Muscle of back (tissue), 11 donors: ENCODE data around the gene ZNF558. TPM values are rescaled to one million over a fixed set of nuclear protein-coding genes. Genes with fewer than 3 reads are reported as not detected.
"Not testable (repeated sequence)": the region's sequence is repeated elsewhere in the genome, so short reads cannot be mapped to it uniquely, and the experiment has no call there.

Experiments
- DNase-seq, 3 donors: peaks; one replicate each; pipeline versions ENCODE4 v3.0.0 to v3.0.0-alpha.2; 2013
- polyA plus RNA-seq, 10 donors: library from polyadenylated mRNA; unstranded; fragments of 120-200 nt; gene quantifications; one replicate each; pipeline ENCODE4 v1.2.1, GENCODE V29; 2013; ENCODE audit not compliant: insufficient read length in 10 of 10

ZNF558 gene
- polyA plus RNA-seq, 10 donors: 16.1 to 25.8 (median 21.4) TPM

GRCh38 chr19:8811315-8812172 lies 20.6 kb downstream of the ZNF558 start:
- no peak for DNase-seq

- DNase-seq: no peak
These were observed 25.4 kb downstream of the ZNF558 start for GRCh38 chr19:8806661-8807060.

- DNase-seq: no peak
These were observed 37.3 kb downstream of the ZNF558 start for GRCh38 chr19:8794823-8795222.

GRCh38 chr19:8773587-8773986 lies 58.5 kb downstream of the ZNF558 start:
- DNase-seq: not testable (repeated sequence)

GRCh38 chr19:8769265-8769664 lies 62.8 kb downstream of the ZNF558 start:
- DNase-seq: not testable (repeated sequence)

- DNase-seq: not testable (repeated sequence)
These were observed 64.8 kb downstream of the ZNF558 start for GRCh38 chr19:8767257-8767656.

Other genes starting within 250 kb of the ZNF558 start
- 10 to 100 TPM; 20.0 to 52.9 (median 31.1) TPM for gene ADAMTS10, start 221.6 kb downstream of the ZNF558 start, polyA plus RNA-seq
- gene NFILZ, start 201.7 kb downstream of the ZNF558 start, polyA plus RNA-seq: not detected
- gene ACTL9, start 133.5 kb downstream of the ZNF558 start, polyA plus RNA-seq: not detected
- gene OR2Z1, start 110.7 kb downstream of the ZNF558 start, polyA plus RNA-seq: not detected
- not detected for gene MBD3L1, start 73 bp upstream of the ZNF558 start, polyA plus RNA-seq
- gene MUC16, start 178.1 kb upstream of the ZNF558 start, polyA plus RNA-seq: under 1 TPM in 5 of 10 donors, not detected in 5; under 0.01 to 0.37 (median 0.05) TPM